Astrocyte (in vitro differentiated cells and primary cell): Measurements from ENCODE around the gene SPEM3.

Experiments
- CTCF ChIP-seq: IDR thresholded peaks from 2 replicates; pipeline ENCODE4 v1.5.1; 2011; ENCODE audit warnings: low read depth, mild to moderate bottlenecking, inconsistent platforms, low read length, moderate library complexity; ENCODE audit not compliant: insufficient read depth
- EZH2 ChIP-seq: IDR thresholded peaks from 2 replicates; pipeline ENCODE4 v1.6.1; 2012; ENCODE audit warnings: mild to moderate bottlenecking, low read length, inconsistent platforms; ENCODE audit not compliant: insufficient read depth

GRCh38 chr17:7432296-7432695, 3.6 kb downstream of the SPEM3 start:
- TF ChIP-seq CTCF, result no peak
- TF ChIP-seq EZH2, result no peak
